ENCODE data around the gene TMTC1.

TMTC1 gene

DNA sequence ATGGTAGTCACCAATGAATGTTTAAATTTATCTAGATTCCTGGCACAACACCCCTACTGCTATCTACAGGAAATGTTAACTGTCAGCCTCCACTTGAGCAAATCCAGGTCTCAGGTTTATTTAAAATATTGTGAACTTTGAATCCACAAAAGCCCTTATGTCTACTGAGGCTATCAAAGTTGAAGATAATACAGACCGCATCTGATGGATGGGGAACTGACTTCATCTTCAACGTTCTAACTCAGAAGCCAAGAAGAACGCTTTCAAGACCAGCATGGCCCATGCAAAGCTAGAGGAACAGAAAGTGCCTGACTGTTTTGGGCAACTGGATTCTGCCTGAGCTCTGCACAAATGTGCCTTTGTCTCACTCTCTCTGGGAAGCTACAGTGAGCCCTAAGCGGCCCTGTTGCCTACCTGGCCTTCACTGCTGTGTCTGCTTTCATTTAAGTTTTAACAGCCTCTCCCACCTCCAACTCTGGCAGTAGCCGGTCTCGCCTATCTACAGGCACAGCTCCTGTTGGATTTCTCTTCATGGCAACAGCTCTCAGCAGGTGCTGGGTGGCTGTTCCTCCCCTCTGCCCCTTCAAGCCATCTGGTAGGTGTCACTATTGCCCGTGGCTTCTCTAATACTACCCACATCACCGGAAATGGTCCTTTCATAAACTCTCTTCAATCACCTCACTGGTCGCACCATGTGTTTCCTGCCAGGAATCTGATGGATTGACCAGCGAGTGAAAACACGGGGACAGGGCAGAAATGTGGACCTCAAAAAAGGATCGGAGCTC, 174.1 kb downstream of the TMTC1 start:
- no peak for DNase-seq

DNA sequence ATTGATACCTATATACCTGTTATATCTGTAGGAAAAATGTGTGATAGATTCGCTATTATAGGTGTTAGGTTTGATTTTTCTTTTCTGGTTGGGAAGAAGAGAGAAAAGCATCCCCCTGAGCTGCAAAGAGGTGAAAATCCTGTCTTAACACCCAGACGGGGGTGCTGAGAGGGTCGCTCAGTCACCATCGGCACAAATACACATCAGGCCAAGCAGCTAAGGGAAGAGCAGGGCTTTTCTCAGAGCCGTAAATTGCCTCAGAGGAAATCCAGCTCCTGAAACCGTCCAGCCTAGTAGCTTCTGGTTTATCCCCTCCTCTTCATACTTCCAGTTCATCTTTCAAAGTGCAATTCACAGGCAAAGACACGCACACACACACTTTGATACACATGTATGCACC, 175.2 kb downstream of the TMTC1 start:
- no peak for DNase-seq

DNA sequence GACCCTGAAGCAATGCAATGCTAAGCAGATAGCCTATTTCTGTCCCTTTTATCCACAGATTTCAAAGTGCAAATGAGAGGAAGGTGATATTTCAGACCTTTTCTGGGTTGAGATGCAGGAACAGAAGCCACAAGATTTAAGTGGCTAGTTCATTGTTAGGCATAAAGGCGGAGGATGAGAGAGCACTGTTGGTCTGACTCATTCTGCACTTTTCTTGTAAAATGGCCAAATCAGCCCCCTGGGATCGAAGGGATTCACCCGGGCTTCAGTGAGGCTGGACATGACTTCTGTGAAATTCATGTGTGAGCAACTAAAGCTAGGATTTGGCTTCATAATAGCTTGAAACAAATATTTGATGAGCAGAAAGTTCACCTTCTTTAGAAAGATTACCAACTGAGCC, 184.4 kb downstream of the TMTC1 start:
- DNase-seq = no peak

DNA sequence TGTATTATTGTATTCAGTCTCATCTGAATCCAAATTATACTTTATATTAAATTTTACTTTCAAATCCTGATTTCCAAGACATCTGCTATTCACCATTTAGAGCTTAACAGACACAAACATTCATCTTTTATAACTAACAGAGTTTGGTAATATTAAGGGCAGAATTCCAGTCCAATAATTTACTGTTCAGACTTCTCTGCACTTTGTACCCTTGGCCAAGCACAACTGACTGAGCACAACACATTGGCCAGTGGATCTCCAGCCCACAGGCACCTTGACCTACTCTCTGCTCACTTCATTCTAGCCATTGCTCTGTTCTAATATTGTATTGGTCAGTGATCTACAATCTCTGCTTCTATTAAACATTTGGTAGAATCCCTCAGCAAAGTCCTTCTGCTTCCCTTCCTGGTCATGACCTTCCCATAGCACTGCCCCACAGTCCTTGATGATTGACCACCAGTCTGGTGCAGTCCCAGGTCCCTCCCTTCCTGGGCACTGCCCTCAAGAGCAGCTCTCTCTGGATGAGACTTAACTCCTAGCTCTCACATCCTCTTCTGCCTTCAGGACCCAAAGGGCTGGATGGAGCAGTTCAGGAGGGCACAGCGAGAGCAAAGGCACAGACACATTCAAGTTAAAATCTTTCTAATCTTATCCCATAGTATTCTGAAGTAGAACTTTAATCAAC, 188.5 kb downstream of the TMTC1 start:
- no peak for DNase-seq

DNA sequence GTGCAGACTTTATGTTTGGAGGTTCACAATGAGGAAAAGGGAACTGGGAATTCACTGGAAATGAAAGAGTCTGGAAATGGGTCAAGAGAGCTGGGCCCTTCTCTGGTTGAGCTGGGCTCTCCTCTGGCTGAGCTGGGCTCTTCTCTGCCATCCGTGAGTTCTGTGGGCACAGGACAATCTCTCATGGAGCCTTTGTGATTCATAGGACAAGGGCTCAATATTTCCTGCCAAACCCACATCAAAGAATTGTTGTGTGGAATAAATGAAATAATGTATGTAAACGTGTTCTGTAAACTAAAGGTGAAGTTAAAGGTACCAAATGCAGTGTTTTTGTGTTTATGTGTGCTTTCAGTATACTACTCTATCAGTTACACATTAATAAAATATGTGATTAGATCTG, 190.7 kb downstream of the TMTC1 start:
- DNase-seq = no peak

DNA sequence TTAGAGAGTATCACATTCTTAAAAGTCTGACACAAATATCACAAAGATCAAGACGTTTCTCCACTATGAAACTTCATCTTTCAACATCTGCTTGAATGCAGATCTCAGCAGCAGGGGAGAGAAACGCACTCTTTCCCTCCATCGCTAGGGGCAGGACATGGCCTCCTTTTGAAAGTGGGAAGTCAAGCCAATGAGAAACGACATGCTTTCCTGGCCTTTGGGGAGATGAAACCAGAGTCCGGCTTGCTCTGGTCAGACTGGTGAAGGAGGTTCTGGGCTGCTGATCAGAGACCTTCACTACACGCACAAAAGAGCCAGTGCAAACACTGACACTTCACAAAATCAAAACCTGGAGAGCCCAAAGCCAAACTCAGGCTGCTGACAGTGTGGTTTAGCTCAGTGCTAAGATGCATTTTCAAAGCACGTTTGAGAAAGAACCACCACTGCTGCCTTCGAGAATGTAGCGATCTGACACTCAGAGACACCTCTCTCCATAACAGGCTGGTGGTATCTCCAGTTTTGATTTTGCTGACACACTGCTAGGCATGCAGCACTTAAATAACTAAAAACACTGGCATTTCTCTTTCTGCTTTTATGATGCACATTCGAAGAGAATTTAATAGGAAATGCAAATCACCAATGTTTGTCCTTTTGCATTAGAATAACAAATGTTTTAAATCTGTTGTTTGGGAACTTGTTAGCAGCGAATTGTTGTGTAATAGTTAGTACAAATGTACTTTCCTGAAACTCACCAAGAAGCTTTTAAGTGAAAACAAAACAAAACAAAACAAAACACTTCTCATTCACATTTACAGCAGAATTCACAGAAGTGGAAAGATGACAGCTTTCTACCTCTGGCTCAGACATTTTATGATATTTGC, 192.4 kb downstream of the TMTC1 start:
- no peak for DNase-seq

DNA sequence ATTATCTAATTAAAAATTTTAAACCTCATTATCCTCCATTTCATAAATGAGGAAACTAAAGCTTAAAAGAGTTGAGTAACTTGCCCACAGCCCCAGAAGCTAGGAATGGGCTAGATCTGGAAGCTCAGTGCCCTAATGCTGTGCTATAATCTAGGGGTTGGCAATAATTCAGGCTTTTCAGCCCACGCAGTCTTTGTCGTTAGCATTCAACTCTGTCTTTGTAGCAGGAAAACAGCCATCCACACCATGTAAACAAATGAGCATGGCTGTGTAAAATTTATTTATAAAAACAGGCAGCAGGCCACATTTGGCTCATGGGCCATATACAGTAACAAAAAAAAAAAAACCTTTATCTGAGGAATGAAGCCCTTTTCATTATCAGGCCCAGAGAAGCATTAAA, 193.9 kb downstream of the TMTC1 start:
- no peak for DNase-seq

DNA sequence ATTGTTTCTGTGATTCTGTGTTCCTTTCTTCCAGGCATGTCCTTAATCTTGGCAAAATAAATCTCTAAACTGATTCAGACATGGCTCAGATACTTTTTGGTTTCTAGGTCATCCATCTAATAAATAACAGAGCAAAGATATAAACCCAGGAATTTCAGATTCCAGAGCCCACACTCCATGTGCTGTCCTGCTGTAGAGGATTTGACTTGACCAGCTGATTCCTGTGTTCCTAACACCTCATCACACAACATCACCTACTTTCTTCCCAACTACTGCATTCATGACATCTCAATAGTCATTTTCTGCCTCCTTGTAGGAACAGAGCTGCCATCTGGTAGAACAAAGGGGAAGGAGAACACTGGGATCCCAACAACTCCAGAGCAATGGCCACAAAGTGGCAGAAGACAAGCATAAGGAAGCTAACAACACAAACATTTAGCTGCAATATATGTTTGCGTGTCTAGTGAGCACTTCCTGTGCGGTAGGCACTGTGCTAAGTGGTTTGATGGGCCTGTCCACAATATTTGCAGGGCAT, 194.4 kb downstream of the TMTC1 start:
- no peak for DNase-seq

DNA sequence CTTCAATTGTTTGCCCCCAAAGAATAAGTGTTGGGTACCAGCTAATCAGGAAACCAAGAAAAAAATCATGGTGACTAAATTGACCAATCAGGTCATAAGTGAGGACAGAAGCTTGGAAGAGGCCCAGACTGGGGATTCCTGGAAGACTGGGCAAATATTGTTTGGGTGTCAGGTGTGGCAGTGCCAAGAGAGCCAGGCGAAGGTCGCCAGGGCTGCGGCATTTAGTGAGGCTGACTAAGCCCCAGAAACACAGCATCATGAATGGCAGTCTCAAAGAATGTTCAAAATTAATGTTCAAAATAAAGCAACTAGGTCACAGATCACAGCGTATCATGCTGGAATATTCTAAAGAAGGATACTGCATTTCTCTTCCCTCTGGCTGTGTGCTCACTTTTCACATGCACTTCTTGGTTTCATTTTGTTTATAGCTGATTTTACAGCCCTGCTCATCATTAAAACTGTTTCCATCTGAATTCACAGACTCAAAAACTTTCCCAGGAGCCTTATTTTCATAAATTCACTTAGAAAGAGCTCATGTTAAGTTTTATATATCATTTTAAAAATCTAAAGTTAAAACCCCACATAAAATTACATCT, 201.0 kb downstream of the TMTC1 start:
- DNase-seq = no peak

DNA sequence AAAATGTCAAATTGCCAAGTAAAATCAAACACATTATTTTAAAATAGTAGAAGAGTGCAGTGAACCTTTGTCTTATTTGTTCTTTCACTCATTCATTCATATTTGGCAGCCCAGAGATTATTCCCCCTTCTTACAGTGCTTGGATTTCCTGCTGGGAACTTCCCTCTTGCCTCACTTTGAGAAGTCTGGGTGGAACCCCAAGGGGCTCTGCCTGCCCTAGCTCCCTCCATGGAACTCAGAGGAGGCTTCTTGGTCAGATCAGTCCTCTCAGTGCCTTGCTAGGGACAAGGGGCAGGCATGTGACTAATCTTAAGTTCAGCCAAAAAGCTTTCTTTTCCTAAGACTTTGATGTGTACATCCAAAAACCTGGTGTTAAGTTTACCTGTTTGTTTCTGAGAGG, 201.6 kb downstream of the TMTC1 start:
- no peak for DNase-seq

DNA sequence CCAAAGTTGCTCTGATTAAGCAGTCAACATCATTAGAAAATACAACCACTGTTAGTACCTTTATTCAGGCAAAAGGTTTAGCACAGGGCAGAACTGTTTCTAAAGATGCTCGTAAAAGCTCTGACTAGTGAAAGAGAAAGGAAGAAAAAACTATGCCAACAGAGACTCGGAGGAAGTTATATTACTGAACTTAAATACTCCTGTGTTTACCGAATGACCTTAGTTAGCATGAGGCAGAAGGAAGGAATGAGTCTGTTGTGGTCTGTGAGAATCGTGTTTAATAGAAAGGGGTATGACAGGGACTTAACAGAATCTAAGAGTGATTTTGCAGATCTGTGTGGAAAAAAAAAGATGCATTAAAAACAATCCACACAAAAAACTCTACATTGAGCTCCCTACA, 202.1 kb downstream of the TMTC1 start:
- peak; percentile 6 for DNase-seq

DNA sequence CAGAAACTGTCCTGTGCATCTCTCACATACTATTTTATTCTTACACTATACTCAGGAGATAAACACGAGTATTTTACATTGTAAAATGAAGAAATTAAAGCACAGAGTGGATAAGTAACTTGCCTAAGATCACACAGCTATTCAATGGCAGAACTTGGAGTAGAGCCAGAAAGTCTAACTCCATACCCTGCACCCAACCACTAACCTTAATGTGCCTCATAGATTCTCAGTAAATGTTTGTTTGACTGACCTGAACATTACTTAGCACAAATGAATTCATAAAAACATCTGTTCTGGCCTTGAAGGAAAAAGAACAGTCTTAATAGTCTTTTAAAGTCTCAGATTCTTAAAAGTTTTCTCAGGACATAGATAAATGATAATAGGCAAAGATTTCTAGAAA, 202.8 kb downstream of the TMTC1 start:
- DNase-seq = no peak

DNA sequence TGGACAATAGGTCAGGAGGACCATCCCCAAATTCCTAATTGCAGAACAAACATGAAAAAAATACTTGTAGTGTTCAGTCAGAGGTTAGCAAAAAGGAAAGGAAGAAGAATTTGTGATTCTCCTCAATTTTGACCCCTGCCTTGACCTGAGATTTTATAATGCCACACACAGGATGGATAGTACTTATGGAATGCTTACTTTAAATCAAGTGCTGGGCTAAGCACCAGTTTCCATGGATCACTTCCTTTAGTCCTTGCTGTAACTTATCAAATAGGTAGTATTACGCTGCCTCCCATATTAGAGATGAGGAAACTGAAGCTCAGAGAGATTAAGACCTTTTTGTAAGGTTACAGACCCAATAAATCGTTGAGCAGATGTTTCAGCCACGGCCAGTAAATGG, 205.0 kb downstream of the TMTC1 start:
- no peak for DNase-seq

DNA sequence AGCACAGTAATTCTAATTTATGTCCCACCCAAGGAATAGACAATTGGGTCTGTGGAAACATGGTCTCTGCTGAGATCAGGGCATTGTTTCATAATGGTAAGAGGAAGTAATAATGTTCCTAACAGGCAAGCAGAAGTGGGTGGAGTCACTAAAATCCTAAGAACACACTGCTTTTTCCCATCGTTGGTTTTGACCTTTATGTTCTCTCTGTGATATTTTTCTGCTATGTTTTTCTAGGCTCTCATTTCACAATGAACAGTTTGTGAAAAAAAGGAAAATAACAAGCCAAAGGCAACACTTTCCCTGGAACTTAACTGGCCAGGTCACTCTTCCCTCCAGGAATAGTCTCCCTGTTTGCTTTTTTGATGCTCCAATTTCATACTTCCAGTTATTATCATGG, 205.7 kb downstream of the TMTC1 start:
- no peak for DNase-seq

DNA sequence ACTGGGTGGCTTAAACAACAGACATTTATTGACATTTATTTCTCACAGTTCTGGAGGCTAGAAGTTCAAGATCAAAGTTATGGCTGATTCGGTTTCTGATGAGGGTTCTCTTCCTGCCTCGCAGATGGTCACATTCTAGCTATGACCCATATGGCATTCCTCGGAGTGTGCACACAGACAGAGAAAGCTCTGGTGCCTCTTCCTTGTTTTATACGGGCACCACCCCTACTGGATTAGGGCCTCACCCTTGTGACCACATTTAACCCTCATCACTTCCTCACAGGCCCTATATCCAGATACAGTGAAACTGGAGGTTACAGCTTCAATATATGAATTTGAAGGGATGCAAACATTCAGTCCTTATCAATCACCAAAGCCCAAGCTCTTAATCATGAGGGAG, 209.2 kb downstream of the TMTC1 start:
- no peak for DNase-seq

DNA sequence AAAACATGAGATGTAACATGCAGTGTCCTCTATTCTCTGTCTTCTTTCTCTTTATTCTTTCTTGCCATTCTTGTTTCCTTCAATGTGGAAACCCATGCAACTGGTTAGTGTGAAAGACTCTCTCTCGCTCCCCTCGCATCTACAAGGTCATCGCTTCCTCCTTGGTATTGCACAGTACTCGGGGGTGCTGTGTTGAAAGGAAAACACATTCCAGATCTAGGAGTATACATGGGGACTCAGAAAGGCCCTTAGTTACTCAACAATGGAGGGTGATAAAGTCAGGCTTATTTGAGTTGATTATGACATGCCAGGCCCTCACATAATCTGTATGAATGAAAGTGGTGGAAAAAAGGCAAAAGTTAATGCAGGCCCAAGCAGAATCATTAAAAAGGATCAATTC, 210.8 kb downstream of the TMTC1 start:
- DNase-seq = no peak

DNA sequence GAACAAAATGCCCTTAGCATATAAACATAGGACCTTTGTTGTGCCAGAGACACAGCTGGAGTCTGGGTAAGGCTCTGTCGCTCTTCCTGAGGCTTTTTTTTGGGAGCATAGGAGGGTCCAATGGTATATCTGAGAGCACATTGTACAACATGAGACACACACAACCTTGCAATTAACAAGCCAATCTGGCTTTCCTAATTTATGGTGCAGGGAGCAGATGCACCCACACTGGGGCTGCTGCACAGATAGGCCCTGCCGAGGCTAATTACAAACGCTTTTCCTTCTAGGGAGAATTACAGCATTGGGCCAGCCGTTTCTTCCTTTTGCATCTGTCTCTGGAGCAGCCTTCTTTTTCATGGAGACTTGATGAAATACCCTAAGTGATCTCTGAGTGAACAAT, 211.3 kb downstream of the TMTC1 start:
- DNase-seq = no peak

DNA sequence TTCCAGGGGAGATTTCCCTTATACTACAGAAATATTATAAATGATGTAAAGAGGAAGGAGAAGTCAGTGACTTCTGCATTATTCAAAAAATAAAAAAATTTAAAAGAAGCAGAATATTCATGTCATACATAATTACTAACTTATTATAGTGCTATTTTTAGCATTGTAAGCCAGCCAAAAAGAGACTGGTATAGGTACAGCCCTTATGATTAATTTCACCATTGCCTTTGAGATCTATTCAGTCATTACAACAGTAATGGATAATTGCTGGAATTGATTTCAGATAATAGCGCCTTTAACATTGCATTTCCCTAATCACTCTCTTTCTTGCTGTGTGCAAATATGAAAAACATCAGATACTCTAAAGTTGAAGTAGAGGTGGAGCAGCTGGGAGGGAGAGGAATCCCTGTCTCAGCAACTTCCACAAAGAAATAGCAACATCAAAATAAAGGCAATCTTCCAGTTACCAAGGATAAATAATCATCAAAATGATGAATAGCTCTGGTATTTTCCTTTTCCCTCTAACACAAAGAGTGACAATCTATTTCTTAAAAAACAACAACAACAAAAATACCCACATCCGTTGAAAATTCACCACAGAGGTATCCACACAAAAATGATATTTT, 214.5 kb downstream of the TMTC1 start:
- no peak for DNase-seq

DNA sequence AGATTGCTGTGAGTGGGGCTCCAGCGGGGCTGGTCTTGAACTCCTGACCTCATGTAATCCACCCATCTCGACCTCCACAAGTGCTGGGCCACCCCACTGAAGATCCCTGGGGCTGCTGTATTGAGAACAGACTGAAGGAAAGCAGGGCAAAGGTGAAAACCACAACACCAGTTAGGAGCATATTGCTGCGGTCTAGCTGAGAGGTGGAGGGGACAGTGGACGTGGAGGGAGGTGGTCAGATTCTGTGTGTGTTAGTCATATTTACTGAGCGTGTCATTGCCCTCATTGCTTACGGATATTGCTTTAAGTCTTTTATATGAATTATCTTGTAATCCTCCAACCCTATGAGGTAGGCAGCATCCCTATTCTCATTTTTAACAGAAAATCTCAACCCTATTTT, 217.3 kb downstream of the TMTC1 start:
- no peak for DNase-seq

DNA sequence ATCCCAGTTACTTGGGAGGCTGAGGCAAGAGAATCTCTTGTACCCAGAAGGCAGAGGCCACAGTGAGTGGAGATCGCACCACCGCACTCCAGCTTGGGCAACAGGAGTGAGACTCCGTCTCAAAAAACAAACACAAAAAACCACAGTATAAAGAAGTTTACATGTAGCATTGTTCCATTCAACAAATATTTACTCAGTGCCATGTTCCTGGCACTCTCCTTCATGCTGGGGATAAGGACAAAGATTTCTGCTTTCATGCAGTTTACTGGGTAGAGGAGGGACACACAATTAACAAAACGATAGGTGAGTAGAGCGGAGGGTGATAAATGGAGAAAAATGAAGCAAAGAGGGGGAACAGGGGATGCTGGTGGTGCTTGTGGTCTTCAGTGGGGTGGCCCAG, 218.0 kb downstream of the TMTC1 start:
- no peak for DNase-seq

DNA sequence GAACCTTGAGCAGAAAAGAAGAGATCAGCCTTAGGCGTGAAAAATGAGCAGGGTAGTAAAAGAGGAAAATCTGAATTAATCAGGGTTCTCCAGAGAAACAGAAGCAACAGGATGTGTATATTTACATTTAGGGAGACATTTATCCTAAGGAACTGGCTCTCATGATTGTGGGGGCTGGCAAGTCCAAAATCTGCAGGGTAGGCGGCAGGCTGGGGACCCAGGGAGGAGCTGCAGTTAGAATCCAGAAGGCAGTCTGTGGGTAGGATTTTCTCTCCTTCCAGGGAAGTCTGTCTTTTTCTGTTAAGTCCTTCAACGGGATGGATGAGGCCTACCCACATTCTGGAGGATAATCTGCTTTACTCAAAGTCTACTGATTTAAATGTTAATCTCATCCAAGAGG, 218.8 kb downstream of the TMTC1 start:
- no peak for DNase-seq

DNA sequence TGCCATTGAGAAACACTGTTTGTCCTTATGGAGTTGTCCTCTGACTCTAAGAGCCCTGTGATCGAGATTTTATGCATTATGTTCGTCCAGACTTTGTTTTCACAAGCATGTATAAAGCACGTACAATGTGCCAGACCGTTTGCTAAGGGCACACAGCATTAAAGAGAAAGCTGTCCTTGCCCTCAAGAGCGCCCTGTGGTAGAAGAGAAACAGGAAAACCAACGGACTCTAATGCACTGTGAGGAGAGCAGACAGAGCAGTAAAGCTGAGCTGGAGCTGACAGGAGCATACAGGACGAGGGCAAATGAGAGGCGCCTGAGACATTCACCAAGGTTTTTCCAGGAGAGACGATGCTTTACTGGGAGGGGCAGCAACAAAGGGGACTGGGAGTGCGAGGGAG, 220.1 kb downstream of the TMTC1 start:
- DNase-seq = no peak

DNA sequence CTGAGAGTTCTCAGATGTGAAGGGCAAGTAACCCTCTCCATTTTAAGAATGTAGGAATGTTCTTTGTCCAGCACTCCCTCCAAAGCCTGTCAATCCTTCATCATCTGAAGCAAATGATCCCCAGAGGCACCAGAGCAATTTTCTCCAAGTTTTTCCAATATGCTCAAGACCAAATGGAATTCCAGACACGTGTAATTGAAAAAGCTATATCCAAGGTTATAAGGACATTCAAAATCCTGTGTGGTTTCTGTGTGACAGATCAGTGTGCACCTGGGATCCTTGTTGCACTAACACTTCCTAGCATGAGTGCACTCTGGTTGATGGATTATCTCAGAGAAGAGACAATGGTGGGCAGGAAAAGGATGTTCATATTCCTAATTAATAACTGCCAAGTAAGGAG, 220.7 kb downstream of the TMTC1 start:
- no peak for DNase-seq
